Erythroblast (primary cell): Measurements from ENCODE around the gene SEC14L6.
"Not testable (repeated sequence)": the region's sequence is repeated elsewhere in the genome, so short reads cannot be mapped to it uniquely, and the experiment has no call there.

ENCODE experiments used
- GATA1 ChIP-seq: IDR thresholded peaks from 2 replicates; pipeline ENCODE4 v1.6.1; 2011; ENCODE audit warnings: low read depth, mild to moderate bottlenecking, control low read depth, low read length, moderate library complexity
- POLR2A ChIP-seq: IDR thresholded peaks from 2 replicates; pipeline ENCODE4 v1.6.1; 2011; ENCODE audit warnings: mild to moderate bottlenecking, low read length

DNA sequence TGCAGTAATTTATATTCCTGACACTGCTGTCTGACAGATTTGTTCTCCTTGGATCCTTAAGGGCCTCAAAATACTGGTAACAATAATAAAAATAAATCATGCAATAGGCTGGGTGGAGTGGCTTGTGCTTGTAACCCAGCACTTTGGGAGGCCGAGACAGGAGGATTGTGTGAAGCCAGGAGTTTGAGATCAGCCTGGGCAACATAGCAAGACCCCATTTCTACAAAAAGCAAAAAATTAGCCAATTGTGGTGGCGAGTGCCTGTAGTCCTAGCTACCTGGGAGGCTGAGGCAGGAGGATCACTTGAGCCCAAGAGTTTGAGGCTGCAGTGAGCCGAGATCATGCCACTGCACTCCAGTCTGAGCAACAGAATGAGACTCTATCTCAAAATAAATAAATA, 5.3 kb upstream of the SEC14L6 start:
- TF ChIP-seq POLR2A, GATA1: not testable (repeated sequence)
